ENCODE measurements around the gene FMN1.

Gene FMN1

GRCh38 chr15:32905481-32905880 is 289.0 kb downstream of the FMN1 start:
- no peak for DNase-seq

DNA sequence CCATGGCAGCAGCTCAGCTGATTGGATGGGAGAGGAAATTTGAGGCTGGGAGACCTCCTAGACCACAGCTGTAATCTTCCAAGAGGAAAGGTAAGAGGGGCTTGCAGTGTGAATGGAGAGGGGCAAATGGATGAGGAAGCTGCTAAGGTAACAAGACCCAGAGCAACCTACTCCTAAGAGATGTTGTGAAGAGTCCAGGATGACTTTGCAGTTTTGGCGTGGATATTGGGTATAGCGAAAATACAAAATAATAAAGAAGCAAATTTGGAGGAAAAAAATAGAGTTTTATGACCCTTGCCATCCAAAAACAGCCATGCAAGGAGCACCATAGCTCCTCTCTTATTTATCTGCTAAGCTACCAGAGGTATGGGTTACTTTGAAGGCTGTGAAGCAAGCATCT is 290.1 kb downstream of the FMN1 start:
- no peak for DNase-seq

- DNase-seq, result no peak
Observed at GRCh38 chr15:32903591-32904290, 290.8 kb downstream of the FMN1 start.

- no peak for DNase-seq
Observed at GRCh38 chr15:32901995-32902394, 292.5 kb downstream of the FMN1 start.

DNA sequence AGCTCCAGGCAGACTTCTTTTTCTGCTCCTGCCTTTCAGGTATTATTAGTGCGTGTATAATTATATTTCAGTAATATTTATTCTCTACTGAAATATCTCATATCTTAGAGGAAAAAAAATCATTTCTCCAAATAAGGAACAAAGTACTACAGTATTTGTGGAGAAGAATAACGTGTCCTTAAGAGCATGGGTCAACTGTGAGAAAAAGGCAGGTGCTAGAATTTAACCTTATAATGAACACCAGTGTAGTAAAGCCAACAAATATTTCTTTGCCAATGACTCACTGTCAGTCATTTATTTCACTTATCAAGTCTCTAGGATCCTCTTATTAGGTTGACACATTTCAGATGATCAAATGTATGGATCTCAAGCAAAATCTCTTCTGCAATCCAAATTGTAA is 293.3 kb downstream of the FMN1 start:
- DNase-seq, result no peak

GRCh38 chr15:32899126-32899596 is 295.4 kb downstream of the FMN1 start:
- no peak for DNase-seq

DNA sequence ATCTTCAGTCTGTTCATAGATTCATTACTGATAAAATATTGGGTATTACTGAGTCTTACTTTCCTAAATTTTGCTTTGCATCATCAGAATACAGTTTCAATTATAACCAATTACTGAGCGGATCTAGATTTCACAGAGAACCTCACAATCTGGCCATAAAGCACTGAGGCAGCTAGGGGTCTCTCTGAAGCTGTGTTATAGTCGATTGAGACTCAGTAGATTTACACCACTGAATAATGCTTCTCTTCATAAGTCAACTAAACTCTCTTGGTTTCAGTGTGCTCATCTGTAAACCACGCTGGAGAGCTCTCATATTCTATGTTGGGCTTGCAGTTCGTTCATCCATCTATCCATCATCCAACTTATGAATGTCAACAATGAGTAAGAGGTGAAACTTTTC is 296.1 kb downstream of the FMN1 start:
- DNase-seq, result no peak

- DNase-seq, result no peak
Observed at GRCh38 chr15:32893421-32893820, 301.1 kb downstream of the FMN1 start.

DNA sequence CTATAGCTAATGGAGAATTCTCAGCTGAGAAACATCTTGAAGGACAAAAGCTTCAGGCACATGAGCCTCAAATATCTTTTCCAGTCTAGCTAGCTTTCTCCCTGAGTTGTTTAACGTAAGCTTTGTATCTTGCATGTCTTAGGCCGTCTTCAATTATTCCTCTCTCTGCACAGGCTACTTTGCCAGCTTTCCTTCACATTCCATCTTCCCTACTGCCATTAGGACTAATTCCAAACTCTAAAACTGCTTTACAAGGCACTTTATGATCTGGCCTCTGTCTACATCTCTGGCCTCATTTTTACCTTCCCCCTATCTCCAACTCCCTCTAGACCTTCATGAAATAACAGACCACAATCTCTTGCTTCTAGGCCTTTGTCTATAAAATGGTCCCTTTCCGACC is 305.3 kb downstream of the FMN1 start:
- DNase-seq, result no peak

DNA sequence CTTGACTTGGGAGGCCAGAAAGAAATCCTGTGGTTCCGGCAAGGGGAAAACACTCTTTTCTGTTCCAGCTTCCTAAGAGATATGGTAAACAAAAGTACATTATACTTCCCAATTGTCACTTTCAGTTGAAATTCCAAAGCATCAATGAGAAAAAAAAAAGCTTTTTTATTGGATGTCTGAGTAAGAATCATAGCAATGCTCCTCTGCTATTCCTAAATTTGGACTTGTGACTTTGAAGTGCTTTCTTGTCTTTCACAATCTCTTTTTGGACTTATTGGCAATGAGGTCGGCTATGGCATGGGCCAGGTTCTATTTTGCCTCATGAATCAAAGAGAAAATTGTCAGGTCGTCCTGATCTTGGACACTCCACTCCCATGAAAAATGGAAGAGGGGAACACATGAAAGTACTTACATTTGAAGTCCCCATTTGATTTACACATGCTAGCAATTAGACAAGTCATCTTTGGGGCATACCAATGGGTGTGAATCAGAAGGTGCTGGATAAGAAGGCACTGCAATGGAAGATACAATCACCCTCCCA is 306.2 kb downstream of the FMN1 start:
- no peak for DNase-seq

GRCh38 chr15:32887090-32887489 is 307.4 kb downstream of the FMN1 start:
- no peak for DNase-seq

- DNase-seq, result no peak
Observed at GRCh38 chr15:32886459-32886858, 308.1 kb downstream of the FMN1 start.

DNA sequence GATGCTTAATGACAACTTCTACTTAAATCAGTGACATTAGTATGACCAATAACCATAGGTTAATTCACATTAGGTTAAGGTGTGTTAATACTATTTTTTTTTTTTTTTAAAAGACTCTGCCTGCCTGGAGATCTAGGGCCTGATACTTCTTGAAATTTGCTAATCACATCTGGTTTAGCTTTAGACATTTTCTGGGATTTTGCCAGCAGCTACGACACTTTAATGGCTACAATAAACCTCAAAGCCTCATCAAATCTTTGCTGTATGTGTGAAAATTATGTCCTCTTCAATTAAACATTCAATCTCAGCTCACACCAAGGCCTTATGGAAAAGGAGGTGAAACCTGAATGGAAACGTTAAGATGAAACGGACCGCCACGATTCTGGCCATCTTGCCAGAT is 308.8 kb downstream of the FMN1 start:
- no peak for DNase-seq

DNA sequence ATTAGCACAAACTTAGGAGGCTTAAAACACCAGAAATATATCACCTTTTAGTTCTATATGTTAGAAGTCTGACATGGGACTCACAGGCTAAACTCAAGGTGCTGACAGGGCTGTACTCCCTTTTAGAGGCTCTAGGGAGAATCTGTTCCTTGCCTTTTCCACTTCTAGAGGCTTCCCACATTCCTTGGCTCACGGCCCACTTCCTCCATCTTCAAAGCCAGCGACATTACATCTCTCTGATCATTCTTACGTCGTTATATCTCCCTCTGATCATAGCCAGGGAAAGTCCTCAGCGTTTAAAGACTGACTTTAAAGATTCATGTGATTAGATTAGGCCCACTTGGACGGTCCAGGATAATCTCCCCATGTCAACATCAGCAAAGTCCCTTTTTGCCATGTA is 310.4 kb downstream of the FMN1 start:
- DNase-seq, result no peak

- DNase-seq, result no peak
Observed at GRCh38 chr15:32882955-32883354, 311.6 kb downstream of the FMN1 start.

DNA sequence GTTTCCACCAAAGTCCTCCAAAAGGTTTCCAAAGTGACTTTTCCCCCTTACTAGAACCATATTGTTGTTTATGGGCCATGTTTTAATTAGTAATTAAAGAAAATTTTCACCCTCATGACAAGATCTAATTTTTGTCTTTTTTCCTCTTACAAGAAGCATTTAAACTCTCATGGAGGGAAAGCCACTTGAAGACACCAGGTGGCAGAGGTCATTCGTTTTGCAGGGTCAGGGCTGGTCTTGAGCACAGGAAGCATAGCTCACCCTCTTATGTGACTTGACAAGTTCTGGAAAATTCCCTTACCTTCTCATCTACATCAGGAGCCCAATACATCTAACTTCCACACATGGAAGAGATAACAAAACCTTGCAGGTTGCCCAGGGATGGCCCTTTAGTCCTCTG is 313.0 kb downstream of the FMN1 start:
- DNase-seq, result no peak

DNA sequence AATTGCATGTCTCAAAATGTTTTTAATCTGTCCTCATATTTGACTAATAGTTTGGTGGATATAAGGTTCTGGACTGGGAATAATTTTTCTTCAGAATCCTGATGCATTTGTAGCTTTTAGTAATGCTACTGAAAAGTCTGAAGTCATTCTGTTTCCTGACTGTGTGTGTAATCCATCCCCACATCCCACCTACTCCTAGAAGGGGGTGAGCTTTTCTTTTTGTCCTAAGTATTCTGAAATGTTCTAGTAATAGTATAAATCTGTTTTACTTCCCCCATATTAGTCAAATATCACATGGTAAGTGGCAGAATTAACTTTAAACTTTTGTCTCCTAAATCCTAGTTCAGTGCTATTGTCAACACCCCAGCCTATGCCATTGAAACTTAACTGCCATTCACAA is 313.9 kb downstream of the FMN1 start:
- no peak for DNase-seq

- DNase-seq, result no peak
Observed at GRCh38 chr15:32879980-32880379, 314.5 kb downstream of the FMN1 start.

DNA sequence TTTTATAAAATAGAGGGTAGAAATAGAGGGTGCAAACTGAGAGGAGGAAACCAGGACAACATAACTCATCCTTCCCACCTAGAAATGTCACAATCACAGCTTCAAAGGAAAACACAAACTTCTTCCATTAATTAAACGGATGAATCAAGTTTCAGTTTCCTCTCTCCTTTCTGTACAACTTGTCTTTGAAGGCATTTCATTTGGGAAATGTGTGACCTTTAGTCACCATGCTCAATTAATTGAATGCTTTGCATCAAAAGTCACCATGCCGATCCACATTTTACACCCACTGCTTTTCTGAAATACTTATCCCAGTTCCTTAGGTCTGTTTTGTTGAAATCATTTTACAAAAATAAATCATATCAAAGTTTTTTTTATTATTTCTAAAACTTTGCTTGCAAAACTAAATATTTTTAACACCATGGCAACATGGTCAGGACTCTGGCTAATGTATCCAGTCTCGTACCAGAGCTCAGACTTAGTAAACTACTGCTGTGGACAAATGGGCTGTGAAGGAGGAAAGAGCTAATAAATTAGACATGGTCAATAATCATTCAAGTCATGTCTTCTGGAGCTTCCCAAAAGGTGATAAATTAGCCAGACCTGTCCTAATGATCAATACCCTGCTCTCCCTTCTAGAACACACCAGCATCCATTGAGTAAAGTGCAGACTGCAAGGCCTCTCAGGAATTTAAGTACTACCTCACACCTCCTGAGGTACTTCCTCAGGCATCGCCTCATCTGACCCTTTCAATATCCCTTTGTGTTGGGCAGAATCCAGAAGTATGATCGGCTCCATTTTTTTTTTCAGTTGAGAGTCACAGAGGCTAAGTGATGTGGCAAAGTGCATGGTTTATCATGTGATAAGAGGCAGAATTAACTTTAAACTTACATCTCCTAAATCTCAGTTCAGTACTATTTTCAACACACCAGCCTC is 315.4 kb downstream of the FMN1 start:
- no peak for DNase-seq

GRCh38 chr15:32878342-32878741 is 316.2 kb downstream of the FMN1 start:
- DNase-seq, result no peak

DNA sequence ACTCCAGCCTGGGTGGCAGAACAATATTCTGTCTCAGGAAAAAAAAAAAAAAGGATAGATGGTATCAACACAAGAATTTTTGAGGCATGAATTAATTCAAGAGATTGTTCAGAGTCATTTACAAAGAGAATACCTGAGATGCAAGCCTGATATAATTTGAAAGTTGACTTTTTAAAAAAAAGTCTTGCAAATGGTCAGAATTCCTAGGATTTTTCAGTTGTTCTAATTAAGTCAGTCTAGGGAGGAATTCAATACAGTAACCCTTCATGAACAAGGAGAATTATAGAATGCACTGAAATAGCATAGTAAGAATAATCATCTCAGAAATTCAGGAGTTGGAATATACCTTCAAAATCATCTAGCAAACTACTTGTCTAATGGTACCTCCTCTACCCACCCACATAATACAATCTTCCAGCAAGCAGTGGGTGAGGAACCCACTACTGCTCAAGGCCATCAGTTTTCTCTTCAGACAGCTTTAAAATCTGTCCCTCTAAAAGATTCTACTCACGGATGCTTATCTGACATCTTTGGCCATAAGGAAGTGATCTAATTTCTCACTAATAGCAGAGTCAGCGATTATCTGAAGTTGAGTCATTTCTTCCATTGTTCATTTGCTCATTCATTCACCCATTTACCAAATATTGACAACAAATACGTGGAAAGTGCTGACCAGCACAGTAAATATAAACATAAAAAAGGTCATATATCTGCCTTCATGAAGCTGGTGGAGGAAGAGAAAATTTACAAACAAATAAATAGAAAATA is 317.1 kb downstream of the FMN1 start:
- no peak for DNase-seq

- no peak for DNase-seq
Observed at GRCh38 chr15:32873284-32874114, 321.0 kb downstream of the FMN1 start.
